ENCODE data around the gene EEPD1.

DNA sequence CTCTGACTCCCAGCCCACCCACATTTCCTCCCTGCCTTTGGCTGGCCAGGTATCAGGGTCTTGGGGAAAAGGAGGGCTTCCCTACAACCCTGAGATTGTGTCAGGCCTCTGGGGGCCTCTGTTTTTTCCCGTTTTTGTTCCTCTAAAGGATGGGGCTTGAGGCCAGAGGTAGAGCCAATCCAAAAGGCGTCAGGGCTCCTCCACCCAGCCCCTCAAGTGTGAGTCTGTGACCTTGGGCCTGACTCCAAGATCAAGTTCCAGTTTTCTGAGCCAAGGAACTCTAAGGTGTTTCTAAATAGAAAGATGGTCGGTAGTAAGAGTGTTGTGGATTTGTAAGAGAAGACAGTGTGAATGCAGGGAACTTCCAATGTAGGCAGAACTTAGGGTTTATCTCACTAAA lies 6.6 kb downstream of the EEPD1 start:
- TF ChIP-seq, protein P1, sequence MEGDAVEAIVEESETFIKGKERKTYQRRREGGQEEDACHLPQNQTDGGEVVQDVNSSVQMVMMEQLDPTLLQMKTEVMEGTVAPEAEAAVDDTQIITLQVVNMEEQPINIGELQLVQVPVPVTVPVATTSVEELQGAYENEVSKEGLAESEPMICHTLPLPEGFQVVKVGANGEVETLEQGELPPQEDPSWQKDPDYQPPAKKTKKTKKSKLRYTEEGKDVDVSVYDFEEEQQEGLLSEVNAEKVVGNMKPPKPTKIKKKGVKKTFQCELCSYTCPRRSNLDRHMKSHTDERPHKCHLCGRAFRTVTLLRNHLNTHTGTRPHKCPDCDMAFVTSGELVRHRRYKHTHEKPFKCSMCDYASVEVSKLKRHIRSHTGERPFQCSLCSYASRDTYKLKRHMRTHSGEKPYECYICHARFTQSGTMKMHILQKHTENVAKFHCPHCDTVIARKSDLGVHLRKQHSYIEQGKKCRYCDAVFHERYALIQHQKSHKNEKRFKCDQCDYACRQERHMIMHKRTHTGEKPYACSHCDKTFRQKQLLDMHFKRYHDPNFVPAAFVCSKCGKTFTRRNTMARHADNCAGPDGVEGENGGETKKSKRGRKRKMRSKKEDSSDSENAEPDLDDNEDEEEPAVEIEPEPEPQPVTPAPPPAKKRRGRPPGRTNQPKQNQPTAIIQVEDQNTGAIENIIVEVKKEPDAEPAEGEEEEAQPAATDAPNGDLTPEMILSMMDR (IDR thresholded peaks at IDR 0.05), result no peak
- no peak for TF ChIP-seq POLR2A (IDR thresholded peaks at IDR 0.05)
